GM12878 (cell line): ENCODE data around the gene PRDM16. TPM values are rescaled to one million over a fixed set of nuclear protein-coding genes. Genes with fewer than 3 reads are reported as not detected.

Source experiments
- ATAC-seq: fragments of 200-7000 bp; cut with Tn5 transposase; 3 replicates; pipeline ENCODE4 v1.9.1; 2020; ENCODE audit warnings: mild to moderate bottlenecking, moderate library complexity
- BruUV-seq: library from RNA; stranded (reverse); fragments of 400-500 nt; replicated peaks from 2 replicates; lab custom pipeline; 2021; lab: Mats Ljungman, UMichigan
- CTCF ChIA-PET: fragments of 300-600 bp; sonication (Branson Sonifier 250); formaldehyde crosslinking; extraction: SDS; loops from one replicate; lab custom pipeline; 2021; ENCODE audit warnings: inconsistent platforms; lab: Yijun Ruan, JAX
- POLR2A ChIA-PET: fragments of 350-600 bp; formaldehyde crosslinking; extraction: SDS; loops from one replicate; lab custom pipeline; 2021; ENCODE audit warnings: inconsistent platforms; lab: Charles Lee
- RAD21 ChIA-PET: fragments of 300-600 bp; sonication (Branson Sonifier 250); formaldehyde crosslinking; loops from one replicate; lab custom pipeline; 2023; ENCODE audit warnings: antibody characterized with exemption; ENCODE audit not compliant: unreplicated experiment; lab: Charles Lee
- SMC1A ChIA-PET: fragments of 300-600 bp; sonication (Branson Sonifier 250); formaldehyde crosslinking; loops from one replicate; lab custom pipeline; 2023; ENCODE audit not compliant: unreplicated experiment, uncharacterized antibody; lab: Charles Lee
- DNase-seq: peaks from one replicate; pipeline ENCODE4 v3.0.0-alpha.2; 2011; ENCODE audit warnings: low read depth, low spot score
- FAIRE-seq: peaks from 3 replicates; lab custom pipeline; 2011; peaks lifted over from hg19 to GRCh38; lab: Jason Lieb, UNC
- H2AFZ ChIP-seq: 2 replicates; pipeline ENCODE4 v1.6.0; 2011; ENCODE audit warnings: low read depth, low read length, control low read depth; ENCODE audit not compliant: control insufficient read depth
- H3K27ac ChIP-seq: 2 replicates; pipeline ENCODE4 v1.5.1; 2011; ENCODE audit warnings: control low read depth; ENCODE audit not compliant: control insufficient read depth, insufficient read depth
- H3K27me3 ChIP-seq, 2 experiments: replicated peaks in 1 of 2; 2 replicates each; pipeline versions ENCODE4 v1.6.0 to v1.6.1; 2011; ENCODE audit warnings: low read length in 1 of 2; ENCODE audit not compliant: control insufficient read depth in 2 of 2, insufficient read depth in 2 of 2
- H3K36me3 ChIP-seq, 2 experiments: 2 replicates each; pipeline ENCODE4 v1.5.1; 2011; ENCODE audit warnings: low read length in 1 of 2; ENCODE audit not compliant: control insufficient read depth in 2 of 2, insufficient read depth in 2 of 2
- H3K4me1 ChIP-seq: 2 replicates; pipeline ENCODE4 v1.6.1; 2011; ENCODE audit warnings: mild to moderate bottlenecking, low read length, moderate library complexity, mixed read lengths; ENCODE audit not compliant: control insufficient read depth, insufficient read depth
- H3K4me2 ChIP-seq: 2 replicates; pipeline ENCODE4 v1.6.0; 2011; ENCODE audit warnings: control low read depth; ENCODE audit not compliant: control insufficient read depth, insufficient read depth
- H3K4me3 ChIP-seq: fragments of 200-600 bp; sonication (generic); 2 replicates; pipeline ENCODE4 v1.5.1; 2016
- H3K79me2 ChIP-seq: 2 replicates; pipeline ENCODE4 v1.6.0; 2011; ENCODE audit warnings: low read length; ENCODE audit not compliant: control insufficient read depth, insufficient read depth
- H3K9ac ChIP-seq: 2 replicates; pipeline ENCODE4 v1.8.0; 2011; ENCODE audit warnings: low read length, control low read depth, mixed read lengths; ENCODE audit not compliant: control insufficient read depth, insufficient read depth
- H3K9me3 ChIP-seq: replicated peaks from 3 replicates; pipeline ENCODE4 v1.5.1; 2011; ENCODE audit warnings: mild to moderate bottlenecking, low read length; ENCODE audit not compliant: control insufficient read depth, insufficient read depth
- H4K20me1 ChIP-seq: 2 replicates; pipeline ENCODE4 v1.6.0; 2011; ENCODE audit not compliant: control insufficient read depth, insufficient read depth
- BHLHE40 ChIP-seq, 2 experiments: fragments of 450-650 bp in 1 of 2; IDR thresholded peaks; 2 replicates each; pipeline ENCODE4 v1.6.1; 2011 to 2017; ENCODE audit warnings: low read depth in 2 of 2, borderline replicate concordance in 1 of 2, improper control_type of control experiment in 1 of 2, low read length in 1 of 2, mild to moderate bottlenecking in 1 of 2
- CHD4 ChIP-seq: fragments of 200-600 bp; sonication (generic); IDR thresholded peaks from 2 replicates; pipeline ENCODE4 v1.6.1; 2016; ENCODE audit warnings: mild to moderate bottlenecking
- CTCF ChIP-seq, 3 experiments: IDR thresholded peaks in 2 of 3; conservative IDR thresholded peaks in 1 of 3; 2 replicates each; pipeline ENCODE4 v1.5.1; 2011; ENCODE audit warnings: low read depth in 3 of 3, low read length in 3 of 3, mild to moderate bottlenecking in 3 of 3, control low read depth in 2 of 3, moderate library complexity in 2 of 3, inconsistent platforms in 1 of 3, mixed read lengths in 1 of 3; ENCODE audit not compliant: control insufficient read depth in 2 of 3, insufficient read depth in 1 of 3; ENCODE audit errors: extremely low read depth in 1 of 3
- EED ChIP-seq: sonication (generic); IDR thresholded peaks from 2 replicates; pipeline ENCODE4 v1.6.1; 2016; ENCODE audit warnings: antibody characterized with exemption, low read depth
- ESRRA ChIP-seq: IDR thresholded peaks from 2 replicates; pipeline ENCODE4 v1.6.1; 2012; ENCODE audit warnings: mild to moderate bottlenecking, low read length, improper control_type of control experiment
- HCFC1 ChIP-seq: fragments of 150-350 bp; IDR thresholded peaks from 2 replicates; pipeline ENCODE4 v1.6.1; 2014; ENCODE audit warnings: low read length
- HDAC2 ChIP-seq: fragments of 200-600 bp; sonication (generic); IDR thresholded peaks from 2 replicates; pipeline ENCODE4 v1.6.1; 2017
- HDGF ChIP-seq: fragments of 450-650 bp; IDR thresholded peaks from 2 replicates; pipeline ENCODE4 v1.6.1; 2016; ENCODE audit warnings: antibody characterized with exemption
- HSF1 ChIP-seq: fragments of 150-350 bp; IDR thresholded peaks from 2 replicates; pipeline ENCODE4 v1.6.1; 2014; ENCODE audit warnings: mild to moderate bottlenecking, low read depth, low read length
- JUND ChIP-seq: IDR thresholded peaks from 2 replicates; pipeline ENCODE4 v1.6.1; 2012; ENCODE audit warnings: low read depth, mild to moderate bottlenecking, low read length, improper control_type of control experiment, moderate library complexity
- LARP7 ChIP-seq: fragments of 450-650 bp; IDR thresholded peaks from 2 replicates; pipeline ENCODE4 v1.6.1; 2017; ENCODE audit warnings: mild to moderate bottlenecking
- MYB ChIP-seq: fragments of 150-350 bp; IDR thresholded peaks from 2 replicates; pipeline ENCODE4 v1.6.1; 2014; ENCODE audit warnings: mild to moderate bottlenecking, low read depth, low read length, borderline replicate concordance
- SIX5 ChIP-seq: IDR thresholded peaks from 2 replicates; pipeline ENCODE4 v1.6.1; 2011; ENCODE audit warnings: mild to moderate bottlenecking, low read depth, low read length, moderate library complexity; ENCODE audit not compliant: severe bottlenecking
- SMC3 ChIP-seq: IDR thresholded peaks from 2 replicates; pipeline ENCODE4 v1.6.1; 2011; ENCODE audit warnings: low read length, improper control_type of control experiment, borderline replicate concordance
- YY1 ChIP-seq: IDR thresholded peaks from 2 replicates; pipeline ENCODE4 v1.6.1; 2011; ENCODE audit warnings: low read depth, mild to moderate bottlenecking, low read length
- WGBS: methylation state at CpG from one replicate; pipeline ENCODE4 v1.1.6; 2016; ENCODE audit warnings: low lambda C conversion rate; ENCODE audit not compliant: insufficient replicate concordance, insufficient coverage; ENCODE audit errors: missing lambda C conversion rate; 5-methylcytosine and 5-hydroxymethylcytosine counted together
- in situ Hi-C: fragments of 300-500 bp; cut with MboI; formaldehyde crosslinking; loops from 9 replicates; pipeline ENCODE4 v1.14.3; 2018; ENCODE audit warnings: mixed read lengths
- intact Hi-C: fragments of 100-400 bp; cut with micrococcal nuclease; formaldehyde crosslinking; loops from one replicate; pipeline ENCODE4 v1.14.2; 2022; ENCODE audit not compliant: unreplicated experiment
- polyA plus RNA-seq, 11 experiments: library from polyadenylated mRNA; depleted of rRNA in 4 of 11; unstranded in 6 of 11; stranded (reverse) in 5 of 11; fragments of >200 nt; fragmentation: Nextera tagmentation in 4 of 11; fragmentation: Illumina TruSeq in 1 of 11; extraction: Ambion mirVana in 4 of 11; extraction: Trizol in 1 of 11; gene quantifications; 1 replicate in 1 of 11; 2 replicates in 10 of 11; pipeline versions ENCODE4 v1.2.1 to v1.2.3, GENCODE V29; 2011 to 2016; ENCODE audit warnings: inconsistent platforms in 2 of 11, missing spikeins in 2 of 11, low read depth in 1 of 11
- total RNA-seq, 4 experiments: library from RNA; depleted of rRNA in 3 of 4; stranded (reverse); fragments of >200 nt in 3 of 4; fragmentation: Illumina TruSeq in 1 of 4; extraction: Trizol in 1 of 4; gene quantifications; 2 replicates each; pipeline versions ENCODE4 v1.2.1 to v1.2.3, GENCODE V29; 2013 to 2021

Gene PRDM16
- total and polyA plus RNA-seq, 10 of the 15 experiments (the other 5 are each of a cell fraction or from before 2014, with no cell fraction given): 0.03 TPM; not detected in 9

DNA sequence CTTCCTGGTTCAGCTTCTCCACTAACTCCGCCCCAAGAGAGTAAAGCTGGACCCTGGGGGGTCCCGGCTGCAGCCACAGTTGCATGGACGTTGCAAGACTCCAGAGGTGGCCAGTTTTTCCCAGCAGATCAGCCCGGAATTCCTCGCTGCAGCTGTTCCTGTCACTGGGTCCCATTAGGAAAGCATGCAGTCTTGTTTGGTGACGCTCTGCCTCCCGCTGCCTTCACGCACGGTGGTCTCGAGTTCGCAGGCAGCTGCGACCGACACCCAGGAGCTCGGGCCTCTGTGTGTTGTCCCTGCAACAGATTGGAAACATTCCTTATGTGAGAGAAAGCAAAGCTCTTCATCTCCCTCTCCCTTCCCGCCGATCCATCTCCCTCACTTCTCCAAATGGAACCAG, 162.8 kb downstream of the PRDM16 start:
- no peak for ATAC-seq
- in situ Hi-C loops: no loop called here
- intact Hi-C loops: no loop called here
- ChIA-PET POLR2A (no interaction called here), SMC1A (no interaction called here), RAD21 (no interaction called here), CTCF (no interaction called here)
- Histone ChIP-seq H3K9me3 (no peaks in the 10 kb centered on the region), H2AFZ (no peak overlapping the region), H3K36me3 (no peaks in the 10 kb centered on the region), H3K27me3 (no peaks in the 10 kb centered on the region), H3K27ac (no peak overlapping the region), H3K9ac (no peak overlapping the region), H3K4me2 (no peak overlapping the region), H3K4me1 (no peaks in the 10 kb centered on the region), H4K20me1 (no peaks in the 10 kb centered on the region), H3K4me3 (no peak overlapping the region), H3K79me2 (no peaks in the 10 kb centered on the region)
- DNase-seq: no peak
- BruUV-seq: no TSS peak
- TF ChIP-seq BHLHE40 (IDR thresholded peaks at IDR 0.05; ENCODE audit: borderline replicate concordance in 1 of 2, low read depth in 2 of 2, low read length in 1 of 2): no peak
- 47% methylated on average over 16 of the region's 16 CpGs for WGBS
- no peak for FAIRE-seq

DNA sequence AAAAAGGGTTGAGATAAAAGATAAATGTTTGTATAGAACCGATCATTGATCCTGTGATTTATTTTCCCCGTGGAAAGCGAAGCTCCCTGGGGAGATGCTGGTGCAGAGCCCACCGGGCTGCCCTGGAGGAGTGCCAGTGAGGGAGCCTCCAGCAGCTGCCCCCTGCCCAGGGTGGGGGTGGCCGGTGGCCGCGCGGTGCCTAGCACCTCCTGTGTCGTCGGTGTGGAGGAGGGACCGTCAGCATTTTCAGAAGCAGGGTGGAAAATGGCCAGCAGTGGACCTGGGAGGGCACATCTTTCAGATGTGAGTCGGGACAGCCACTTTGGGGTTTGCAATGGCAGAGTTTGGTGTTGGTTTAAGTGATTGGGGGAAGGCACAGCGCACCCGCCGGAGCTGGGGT, 164.0 kb downstream of the PRDM16 start:
- ChIA-PET RAD21 (no interaction called here), SMC1A (no interaction called here), CTCF (no interaction called here), POLR2A (no interaction called here)
- Histone ChIP-seq H2AFZ (no peak overlapping the region), H3K4me1 (no peaks in the 10 kb centered on the region), H4K20me1 (no peaks in the 10 kb centered on the region), H3K27me3 (no peaks in the 10 kb centered on the region), H3K27ac (no peak overlapping the region), H3K9ac (no peak overlapping the region), H3K9me3 (no peaks in the 10 kb centered on the region), H3K36me3 (no peaks in the 10 kb centered on the region), H3K4me2 (no peak overlapping the region), H3K79me2 (no peaks in the 10 kb centered on the region), H3K4me3 (no peak overlapping the region)
- DNase-seq (no peak), ATAC-seq (no peak), FAIRE-seq (no peak)
- no TSS peak for BruUV-seq
- WGBS: 32% methylated on average over 15 of the region's 15 CpGs
- in situ Hi-C loops: no loop called here
- intact Hi-C loops: no loop called here
- TF ChIP-seq HDAC2 (no peak), EED (no peak), JUND (no peak), MYB (no peak), CTCF (IDR thresholded peaks at IDR 0.05 in 2 of 3, conservative IDR thresholded peaks at IDR 0.05 in 1 of 3; ENCODE audit: control insufficient read depth in 2 of 3, extremely low read depth in 1 of 3, insufficient read depth in 1 of 3, low read depth in 3 of 3, low read length in 3 of 3) (no peak), HCFC1 (no peak), HSF1 (no peak), YY1 (no peak), SIX5 (no peak), LARP7 (no peak), ESRRA (no peak), HDGF (no peak), SMC3 (no peak), CHD4 (no peak)
